GDM1 (cell line): ENCODE results near the gene SUMO4.

Experiments used
- DNase-seq: peaks from one replicate; lab custom pipeline; 2025; lab: John Stamatoyannopoulos, UW

The SUMO4 gene

GRCh38 chr6:149389509-149390297 is 10.4 kb upstream of the SUMO4 start:
- DNase-seq = no peak

GRCh38 chr6:149392093-149392492 is 8.0 kb upstream of the SUMO4 start:
- no peak for DNase-seq

- no peak for DNase-seq
Measured at GRCh38 chr6:149392535-149392934, 7.5 kb upstream of the SUMO4 start.

DNA sequence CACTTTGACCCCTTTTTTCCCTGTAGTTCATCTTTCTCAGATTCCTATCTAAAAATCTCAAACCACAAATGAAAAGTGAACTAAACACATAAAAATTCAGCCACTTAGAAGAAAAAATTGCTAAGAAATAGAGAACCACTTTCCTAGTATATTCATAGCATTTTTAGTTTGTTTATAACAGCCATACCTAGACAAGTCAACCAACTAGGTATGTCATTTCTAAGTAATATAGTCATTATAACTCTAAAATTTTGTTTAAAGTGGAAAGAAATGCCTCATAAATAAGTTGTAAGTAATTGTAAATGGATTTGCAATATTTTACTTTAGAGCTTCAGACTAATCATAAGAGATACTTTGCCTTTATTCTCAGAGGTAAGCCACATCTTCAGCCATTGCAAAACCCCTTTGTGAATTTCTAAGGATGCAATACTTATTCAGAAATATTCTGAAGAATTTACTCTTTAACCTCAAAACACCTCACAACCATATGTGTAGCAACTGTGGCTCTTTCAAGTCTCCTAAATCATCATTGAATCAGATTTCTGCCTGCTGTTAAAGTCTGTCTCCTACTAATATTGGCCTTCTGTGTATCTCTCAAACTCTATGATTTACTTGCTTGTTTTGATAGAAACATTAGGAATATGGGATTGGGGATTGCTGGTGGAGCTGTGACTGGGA is 6.9 kb upstream of the SUMO4 start:
- no peak for DNase-seq

DNA sequence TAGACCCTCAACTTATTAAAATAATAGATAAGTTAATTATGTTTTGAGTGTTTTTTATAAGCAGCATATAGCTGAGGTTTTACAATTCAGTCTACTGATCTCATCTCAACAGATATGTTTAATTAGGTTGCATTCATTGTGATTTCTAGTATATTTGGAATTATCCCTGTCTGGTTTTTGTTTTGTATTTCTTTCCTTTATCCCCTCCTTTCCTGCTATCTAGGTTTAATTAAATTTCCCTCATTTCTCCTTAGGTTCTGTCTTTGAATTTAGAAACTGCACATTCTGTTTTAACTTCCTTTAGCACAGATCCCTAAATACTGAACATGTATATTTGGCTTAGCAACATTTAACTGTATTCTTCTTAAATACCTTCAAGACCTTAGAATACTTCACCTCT is 4.9 kb upstream of the SUMO4 start:
- no peak for DNase-seq

GRCh38 chr6:149397384-149397783 is 2.7 kb upstream of the SUMO4 start:
- DNase-seq = no peak

- DNase-seq = no peak
Measured at GRCh38 chr6:149403534-149403933, 3.5 kb downstream of the SUMO4 start.

DNA sequence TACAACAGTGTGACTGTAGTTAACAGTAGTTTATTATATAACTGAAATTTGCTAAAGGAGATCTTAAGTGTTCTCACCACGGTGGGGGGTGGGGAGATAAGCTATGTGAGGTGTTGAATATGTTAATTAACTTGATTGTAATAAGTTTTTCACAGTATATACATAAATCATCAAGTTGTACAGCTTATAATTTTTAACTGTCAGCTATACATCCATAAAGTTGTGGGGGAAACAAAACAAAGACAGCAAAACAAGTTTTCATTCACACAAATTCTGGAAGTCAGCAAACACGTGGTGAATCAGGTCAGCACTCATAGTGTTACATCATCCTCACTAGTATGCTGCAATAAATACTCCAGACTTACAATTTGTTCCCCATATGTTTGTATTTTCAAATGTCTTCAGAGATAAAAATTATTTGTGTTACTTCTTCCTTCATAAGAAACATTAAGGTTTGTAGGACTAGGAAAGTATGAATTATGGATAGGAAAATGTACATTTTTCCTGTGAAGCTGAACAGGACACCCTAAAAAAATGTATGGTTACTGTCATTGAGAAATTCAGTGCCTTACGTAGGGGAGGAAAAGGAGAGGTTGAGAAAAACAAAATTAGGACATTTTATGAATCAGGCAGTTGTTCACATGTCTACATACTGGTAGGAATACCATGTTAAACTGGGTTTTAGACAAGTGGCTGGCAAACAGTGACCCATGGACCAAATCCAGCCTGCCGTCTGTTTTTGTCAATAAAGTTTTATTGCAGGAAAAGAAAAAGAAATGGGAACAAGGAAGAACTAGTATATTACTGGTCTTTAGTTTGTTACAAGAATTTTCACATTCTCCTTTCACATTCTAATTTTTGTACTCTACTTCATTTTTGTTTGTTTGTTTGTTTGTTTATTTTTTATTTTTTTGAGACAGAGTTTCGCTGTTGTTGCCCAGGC is 6.0 kb downstream of the SUMO4 start:
- DNase-seq = no peak

GRCh38 chr6:149409617-149410016 is 9.6 kb downstream of the SUMO4 start:
- no peak for DNase-seq

- no peak for DNase-seq
Measured at GRCh38 chr6:149410557-149410956, 10.5 kb downstream of the SUMO4 start.

DNA sequence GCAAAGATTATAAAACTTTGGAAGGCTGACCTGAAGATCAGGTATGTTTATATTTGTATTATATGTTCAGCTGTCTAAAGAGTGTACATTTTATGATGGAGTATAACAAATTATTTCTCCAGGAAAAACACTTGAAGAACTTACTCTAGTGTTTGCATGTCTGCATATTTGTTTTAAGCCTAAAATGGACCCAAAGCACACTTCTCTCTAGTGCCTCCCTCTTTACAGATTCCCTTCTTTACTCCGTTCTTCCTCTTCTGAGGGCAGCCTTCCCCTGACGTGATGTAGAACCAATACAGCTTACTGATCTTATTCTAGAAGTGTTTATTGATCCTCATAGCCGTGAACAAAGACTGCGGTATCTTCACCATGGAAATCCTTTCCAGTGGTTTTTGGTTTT is 13.9 kb downstream of the SUMO4 start:
- DNase-seq = no peak

DNA sequence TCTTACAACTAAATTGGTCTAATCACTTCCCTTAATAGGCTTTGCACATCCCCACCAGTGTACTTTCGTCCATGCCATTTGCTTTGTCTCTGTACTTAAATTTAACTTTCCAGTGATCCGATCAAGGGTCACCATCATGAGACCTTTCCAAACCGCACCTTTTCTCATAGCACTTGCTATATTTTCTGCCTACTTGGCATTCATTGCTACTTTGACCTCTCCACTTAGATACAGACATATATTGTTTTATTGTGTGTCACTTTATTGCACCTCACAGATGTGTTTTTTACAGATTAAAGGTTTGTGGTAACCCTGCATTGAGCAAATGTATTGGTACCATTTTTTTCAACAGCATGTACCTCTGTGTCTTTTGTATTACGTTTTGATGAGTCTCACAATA is 14.8 kb downstream of the SUMO4 start:
- no peak for DNase-seq

DNA sequence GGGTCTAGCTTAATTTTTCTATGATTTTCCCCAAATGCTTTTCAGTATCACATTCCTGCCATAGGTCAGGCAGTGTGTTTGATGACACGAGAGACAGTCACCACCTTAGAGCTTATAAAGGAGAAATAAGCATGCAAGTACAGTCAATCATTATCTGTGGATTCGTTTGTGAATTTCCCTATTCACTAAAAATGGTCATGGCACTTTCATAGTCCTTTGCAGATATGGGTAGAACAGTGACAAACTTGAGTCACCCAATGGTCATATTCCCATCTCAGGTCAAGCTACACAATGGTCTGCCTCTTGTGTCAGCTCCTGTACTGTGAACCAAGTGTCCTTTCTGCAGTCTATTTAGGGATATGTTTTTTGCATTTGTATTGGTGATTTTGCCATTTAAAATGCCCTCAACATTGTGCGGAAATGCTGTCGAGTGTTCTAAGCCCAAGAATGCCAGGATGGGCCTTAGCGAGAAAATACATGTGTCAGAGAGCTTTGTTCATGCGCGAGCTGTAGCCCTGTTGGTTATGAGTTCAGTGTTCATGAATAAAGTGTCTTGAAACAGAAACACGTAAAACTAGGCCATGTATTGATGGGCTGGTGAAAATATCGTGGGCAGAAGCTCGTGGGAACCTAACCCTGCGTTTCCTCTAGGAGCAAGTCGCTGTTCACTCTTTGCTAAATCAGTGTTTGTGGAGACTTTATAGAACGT is 19.8 kb downstream of the SUMO4 start:
- DNase-seq = no peak

GRCh38 chr6:149421132-149421531 is 21.1 kb downstream of the SUMO4 start:
- DNase-seq = no peak

GRCh38 chr6:149422581-149422980 is 22.5 kb downstream of the SUMO4 start:
- DNase-seq = no peak

DNA sequence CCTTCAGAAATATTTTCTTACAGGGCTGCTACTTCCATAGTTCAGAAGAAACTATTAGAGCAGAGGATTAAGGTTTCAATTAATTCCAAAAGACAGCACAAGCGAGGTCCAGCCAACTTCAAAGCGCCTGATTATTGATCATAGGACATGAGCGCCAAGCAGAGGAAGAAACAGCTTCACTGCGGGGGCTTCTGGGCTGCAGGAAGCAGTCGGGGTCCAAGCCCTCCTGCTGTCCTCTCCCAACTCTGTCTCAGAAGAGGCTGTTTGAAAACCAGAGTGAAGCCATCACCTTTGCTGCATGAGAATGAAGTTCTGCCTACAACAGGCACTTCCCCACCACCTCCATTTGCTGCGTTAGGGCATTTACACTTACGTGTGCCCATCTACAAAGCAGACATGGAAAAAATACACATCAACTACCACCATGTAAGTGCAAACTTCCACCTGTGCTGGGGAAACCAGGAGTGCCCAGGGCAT is 23.9 kb downstream of the SUMO4 start:
- DNase-seq = no peak

DNA sequence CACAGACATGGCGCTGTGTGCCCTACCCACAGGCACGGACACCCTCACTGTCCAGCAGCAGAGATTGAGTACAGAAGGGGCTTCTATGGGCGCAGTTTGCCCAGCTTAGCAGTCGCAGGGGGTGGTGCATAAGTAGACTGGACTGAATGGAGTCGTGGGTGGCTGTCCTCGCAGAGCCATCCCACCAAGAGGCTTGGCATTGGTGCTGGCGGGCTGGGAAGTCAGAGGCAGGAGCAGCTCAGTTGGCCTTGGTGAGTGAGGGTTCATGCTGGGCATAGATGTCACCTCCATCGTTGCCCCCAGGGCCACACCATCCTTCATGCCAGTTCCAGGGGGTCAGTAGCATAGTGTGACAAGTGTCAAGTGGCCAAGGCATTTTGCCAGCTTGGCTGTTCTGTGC is 25.2 kb downstream of the SUMO4 start:
- no peak for DNase-seq

- no peak for DNase-seq
Measured at GRCh38 chr6:149425754-149426153, 25.7 kb downstream of the SUMO4 start.

DNA sequence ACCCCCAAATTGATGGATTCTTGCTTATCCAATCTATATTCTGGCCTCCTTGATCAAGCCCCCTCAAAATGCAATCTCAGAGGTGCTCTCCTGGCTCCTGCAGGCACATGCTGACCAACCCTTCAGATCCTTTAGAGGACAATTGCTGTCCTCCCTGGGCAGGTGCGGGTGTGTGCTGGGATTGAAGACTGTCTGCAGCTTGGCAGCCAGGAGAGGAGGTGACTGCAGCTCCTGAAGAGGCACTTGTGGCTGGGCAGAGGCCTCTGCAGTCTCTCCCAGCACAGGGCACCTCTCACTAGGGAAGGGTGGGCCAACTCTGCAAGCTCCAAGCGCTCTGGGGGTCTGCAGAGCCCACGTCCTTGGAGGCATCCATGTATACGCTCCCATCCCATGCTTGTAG is 28.5 kb downstream of the SUMO4 start:
- no peak for DNase-seq

DNA sequence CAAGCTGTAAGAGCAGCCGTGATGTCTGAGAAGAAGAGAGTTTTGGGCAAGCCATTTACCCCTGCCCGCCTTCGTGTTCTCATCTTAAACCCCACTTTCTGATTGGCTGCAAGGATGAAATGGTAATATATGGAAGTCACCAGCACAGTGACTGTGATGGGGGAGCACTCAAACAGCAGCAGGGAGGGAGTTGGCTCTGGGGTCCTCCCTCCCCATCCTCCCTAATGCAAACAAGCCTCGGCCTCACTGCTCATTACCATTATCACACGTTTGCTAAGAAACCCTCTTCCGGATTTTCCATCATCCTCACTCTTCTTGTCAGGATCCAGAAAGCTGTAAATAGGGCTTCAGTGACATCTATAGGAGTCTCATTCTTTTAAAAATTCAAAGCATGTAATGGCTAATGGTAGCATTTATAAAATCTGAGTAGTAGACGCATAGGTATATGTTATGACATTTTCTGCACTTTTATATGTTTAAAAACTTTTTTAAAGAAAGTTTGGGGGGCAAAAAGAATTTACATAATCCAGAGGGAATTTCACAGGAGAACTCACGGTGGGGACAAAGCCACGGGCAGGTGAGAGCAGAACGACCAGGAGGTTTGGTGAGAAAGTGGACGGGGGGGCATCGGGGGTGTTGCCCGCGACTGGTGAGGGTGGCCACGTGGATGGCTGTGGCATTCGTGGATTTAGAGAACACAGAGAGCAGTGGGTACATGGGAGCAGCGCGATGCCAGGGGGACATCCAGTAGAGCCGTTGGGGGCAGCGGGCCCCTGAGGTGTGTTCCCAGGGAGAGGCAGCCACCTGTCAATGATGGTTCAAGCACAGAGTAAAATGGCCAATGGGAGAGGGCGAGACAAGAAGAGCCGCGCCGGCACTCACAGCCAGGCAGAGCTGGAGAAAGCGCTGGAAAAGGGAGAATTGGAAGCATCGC is 29.6 kb downstream of the SUMO4 start:
- DNase-seq = no peak
